ENCODE measurements around the gene PDLIM5. TPM values are rescaled to one million over a fixed set of nuclear protein-coding genes. Genes with fewer than 3 reads are reported as not detected.
"Not testable (repeated sequence)": the region's sequence is repeated elsewhere in the genome, so short reads cannot be mapped to it uniquely, and the experiment has no call there.

Gene PDLIM5
- total RNA-seq, 2 donors from 2014 or later, result 16.3 to 22.7 TPM

DNA sequence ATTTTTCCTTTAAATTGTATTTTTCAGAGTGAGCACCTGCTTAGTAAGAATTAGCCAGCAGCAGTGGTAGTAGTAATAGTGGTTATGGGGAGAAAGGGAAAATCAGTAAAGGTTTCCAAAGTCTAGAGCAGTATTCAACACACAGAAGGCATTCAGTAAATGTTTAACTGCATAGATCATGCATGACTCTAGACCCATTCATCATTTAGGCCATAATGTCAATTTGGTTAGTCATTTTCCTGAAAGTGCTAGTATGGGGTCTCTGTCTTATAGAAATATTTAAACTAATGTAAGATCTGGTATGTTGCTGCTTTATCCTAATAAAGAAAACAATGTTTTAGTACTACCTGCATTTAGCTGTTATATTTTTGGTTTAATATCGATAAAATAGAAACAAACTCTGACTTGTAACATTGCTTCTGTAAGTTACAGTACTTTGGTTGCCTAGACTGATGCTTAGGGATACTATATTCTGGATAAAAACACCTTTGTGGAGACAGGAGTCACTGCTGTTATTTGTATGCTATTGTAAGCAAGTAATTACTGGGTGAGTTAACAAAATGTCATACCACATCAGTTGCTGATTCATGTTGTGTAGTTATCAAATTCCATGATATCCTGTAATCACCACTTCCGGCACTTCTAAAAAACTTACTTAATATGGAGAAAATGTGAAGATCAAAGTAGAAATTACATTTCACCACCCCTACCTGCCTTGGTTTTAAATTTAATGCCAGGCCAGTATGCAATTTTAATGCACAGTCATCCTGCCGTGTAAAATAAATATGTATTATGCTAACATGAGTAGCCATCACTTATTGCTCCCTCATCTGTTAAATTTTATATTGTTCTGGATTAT lies 190.2 kb downstream of the PDLIM5 start:
- peaks cover 25% of the 10 kb centered on the region for H3K36me3 Mint-ChIP-seq (ENCODE audit: low read depth)
- no peaks in the 10 kb centered on the region for H3K9me3 Mint-ChIP-seq
- H3K4me3 Mint-ChIP-seq, result no peak overlapping the region
- no peak overlapping the region for H3K27ac Mint-ChIP-seq
- no peak for ATAC-seq (replicated peaks)
- no peaks in the 10 kb centered on the region for H3K4me1 Mint-ChIP-seq
- no peaks in the 10 kb centered on the region for H3K27me3 Mint-ChIP-seq

DNA sequence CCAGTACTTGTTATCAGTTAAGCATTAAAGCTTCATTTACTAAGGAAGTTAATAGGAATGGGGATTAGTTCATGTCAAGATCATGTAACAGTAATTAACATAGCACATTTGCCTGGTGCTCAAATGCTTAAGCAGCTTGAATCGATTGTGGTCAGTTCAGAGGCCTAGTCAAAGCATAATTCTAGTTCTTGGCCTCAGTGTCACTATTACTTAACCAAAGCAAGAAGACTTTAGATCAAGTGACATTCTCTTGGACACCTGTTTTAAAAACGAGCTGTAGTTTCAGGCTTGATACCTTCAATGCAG lies 190.8 kb downstream of the PDLIM5 start:
- ATAC-seq (replicated peaks), result no peak
- no peak overlapping the region for H3K4me3 Mint-ChIP-seq
- no peak overlapping the region for H3K27ac Mint-ChIP-seq

DNA sequence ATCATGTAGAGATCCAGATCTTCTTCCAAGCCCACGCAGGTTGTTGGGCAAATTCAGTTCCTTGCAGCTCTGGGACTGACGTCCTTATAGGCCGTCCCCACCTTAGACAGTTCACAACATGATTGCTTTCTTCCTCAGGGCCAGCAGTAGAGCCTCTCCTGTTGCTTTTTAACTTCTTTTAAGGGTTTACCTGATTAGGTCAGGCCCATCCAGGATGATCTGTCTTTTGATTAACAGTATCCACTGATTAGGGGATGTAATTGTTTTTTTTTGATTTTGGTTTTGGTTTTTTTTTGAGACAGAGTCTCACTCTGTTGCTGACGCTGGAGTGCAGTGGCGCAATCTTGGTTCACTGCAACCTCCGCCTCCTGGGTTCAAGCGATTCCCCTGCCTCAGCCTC lies 197.0 kb downstream of the PDLIM5 start:
- Mint-ChIP-seq H3K36me3 (ENCODE audit: low read depth) (peaks cover 3% of the 10 kb centered on the region), H3K27me3 (no peaks in the 10 kb centered on the region), H3K4me3 (no peak overlapping the region), H3K4me1 (no peaks in the 10 kb centered on the region), H3K27ac (no peak overlapping the region), H3K9me3 (no peaks in the 10 kb centered on the region)
- no peak for ATAC-seq (replicated peaks)

More for the DNA sequence above, 190.8 kb downstream of the PDLIM5 start:
- H3K4me1 Mint-ChIP-seq, result no peaks in the 10 kb centered on the region
- H3K27me3 Mint-ChIP-seq, result no peaks in the 10 kb centered on the region
- peaks cover 25% of the 10 kb centered on the region for H3K36me3 Mint-ChIP-seq (ENCODE audit: low read depth)
- no peaks in the 10 kb centered on the region for H3K9me3 Mint-ChIP-seq

DNA sequence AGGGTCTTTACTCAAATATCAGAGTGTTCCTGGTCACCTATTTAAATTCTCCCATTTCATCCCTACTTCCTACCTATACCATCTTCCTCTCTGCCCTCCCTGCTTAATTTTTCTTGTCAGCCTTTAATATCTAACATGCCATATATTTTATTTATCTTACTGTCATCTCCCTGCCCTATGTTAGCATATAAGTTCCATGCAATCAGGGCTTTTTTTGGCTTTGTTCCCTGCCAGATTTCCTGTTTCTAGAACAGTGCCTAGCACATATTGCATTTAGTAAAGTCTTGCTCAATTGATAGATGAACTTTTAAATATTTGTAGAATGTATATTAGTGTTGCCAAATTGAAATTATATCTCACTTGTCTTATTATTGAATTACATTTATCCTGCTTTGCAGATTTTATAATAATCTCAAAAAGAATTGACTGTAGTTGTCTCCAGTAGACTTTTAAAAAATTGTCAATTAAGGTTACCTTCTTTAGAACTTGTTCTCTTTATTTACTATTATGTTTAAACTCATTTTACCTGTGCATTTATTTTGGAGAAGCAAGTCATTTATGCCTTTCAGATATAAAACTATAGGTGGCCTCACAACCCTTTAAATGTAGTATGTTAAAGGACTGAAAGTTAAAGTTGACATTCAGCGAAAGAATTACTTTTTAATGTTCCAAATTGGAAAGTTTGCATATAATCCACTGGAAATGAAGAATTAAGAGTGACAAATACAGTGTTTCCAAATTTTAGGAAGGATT lies 197.8 kb downstream of the PDLIM5 start:
- no peak overlapping the region for H3K4me3 Mint-ChIP-seq
- no peaks in the 10 kb centered on the region for H3K27me3 Mint-ChIP-seq
- ATAC-seq (replicated peaks), result no peak
- H3K9me3 Mint-ChIP-seq, result no peaks in the 10 kb centered on the region
- H3K36me3 Mint-ChIP-seq (ENCODE audit: low read depth), result peaks cover 10% of the 10 kb centered on the region
- no peaks in the 10 kb centered on the region for H3K4me1 Mint-ChIP-seq
- H3K27ac Mint-ChIP-seq, result no peak overlapping the region

DNA sequence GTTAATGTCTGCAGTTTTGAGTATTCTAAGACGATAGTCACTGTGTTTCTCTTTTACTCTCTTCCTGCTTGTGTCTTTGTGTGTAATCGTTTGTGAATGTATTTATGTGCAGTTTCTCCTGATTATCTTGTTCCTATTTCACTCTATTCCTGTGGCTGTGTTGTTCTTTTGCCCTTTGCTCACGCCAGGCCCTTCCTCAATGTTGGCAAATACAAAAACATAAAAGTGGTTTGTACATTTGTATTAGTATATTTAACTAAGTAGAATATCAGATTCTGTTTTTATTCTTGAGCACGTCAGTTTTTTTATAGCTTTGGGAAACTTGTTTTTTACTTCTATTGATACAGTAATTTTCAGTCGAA lies 198.4 kb downstream of the PDLIM5 start:
- H3K36me3 Mint-ChIP-seq (ENCODE audit: low read depth), result peaks cover 10% of the 10 kb centered on the region
- H3K4me3 Mint-ChIP-seq, result no peak overlapping the region
- no peaks in the 10 kb centered on the region for H3K27me3 Mint-ChIP-seq
- no peaks in the 10 kb centered on the region for H3K9me3 Mint-ChIP-seq
- no peak for ATAC-seq (replicated peaks)
- no peak overlapping the region for H3K27ac Mint-ChIP-seq
- H3K4me1 Mint-ChIP-seq, result no peaks in the 10 kb centered on the region

DNA sequence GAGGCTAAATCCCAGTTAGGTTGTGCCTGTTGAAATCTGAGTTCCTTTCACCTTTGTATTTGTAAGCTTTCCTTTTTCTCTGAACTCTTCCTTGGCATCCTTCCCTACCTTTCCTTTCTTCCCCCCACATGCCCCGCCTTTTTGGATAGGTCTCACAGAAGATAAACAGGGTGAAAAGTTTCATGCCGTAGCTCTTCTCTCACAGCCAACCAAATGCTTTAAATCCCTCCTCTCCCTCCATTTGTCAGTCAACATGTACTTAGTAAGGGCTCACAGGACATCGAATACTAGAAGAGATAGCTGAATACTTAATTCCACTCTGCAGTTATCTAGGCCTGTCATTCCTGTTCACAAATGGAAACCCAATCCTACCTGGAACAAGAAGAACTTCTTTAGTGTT lies 198.9 kb downstream of the PDLIM5 start:
- no peak for ATAC-seq (replicated peaks)
- Mint-ChIP-seq H3K9me3 (no peaks in the 10 kb centered on the region), H3K27ac (no peak overlapping the region), H3K4me3 (no peak overlapping the region), H3K4me1 (no peaks in the 10 kb centered on the region), H3K36me3 (ENCODE audit: low read depth) (peaks cover 10% of the 10 kb centered on the region), H3K27me3 (no peaks in the 10 kb centered on the region)

DNA sequence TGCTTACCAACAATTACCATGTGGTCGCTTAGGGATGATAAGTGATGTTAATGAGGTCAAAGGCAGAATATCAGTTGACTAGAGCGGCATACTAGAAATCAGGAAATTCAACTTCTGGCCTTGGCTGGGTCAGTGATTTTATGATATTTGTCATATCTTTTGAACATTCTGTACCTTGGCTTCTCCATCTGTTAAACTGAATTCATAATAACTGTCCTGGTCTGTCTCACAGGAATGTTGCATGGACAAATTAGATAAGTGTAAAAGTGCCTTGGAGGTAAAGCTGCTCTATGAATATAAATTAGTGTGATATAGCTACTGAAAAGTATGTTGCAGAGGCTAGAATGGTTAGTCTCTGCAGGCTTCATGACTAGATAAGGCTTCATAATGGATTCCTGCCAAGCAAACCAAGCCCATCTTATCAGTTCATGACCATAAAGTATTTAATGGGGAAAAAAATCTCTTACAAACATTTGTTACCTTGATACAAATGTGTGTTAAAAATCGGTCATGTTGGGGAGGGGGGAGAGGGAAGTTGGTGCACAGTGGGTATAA lies 201.4 kb downstream of the PDLIM5 start:
- Mint-ChIP-seq H3K9me3 (no peaks in the 10 kb centered on the region), H3K4me3 (no peak overlapping the region), H3K36me3 (ENCODE audit: low read depth) (peaks cover 15% of the 10 kb centered on the region), H3K27me3 (no peaks in the 10 kb centered on the region), H3K27ac (no peak overlapping the region), H3K4me1 (no peaks in the 10 kb centered on the region)
- no peak for ATAC-seq (replicated peaks)

DNA sequence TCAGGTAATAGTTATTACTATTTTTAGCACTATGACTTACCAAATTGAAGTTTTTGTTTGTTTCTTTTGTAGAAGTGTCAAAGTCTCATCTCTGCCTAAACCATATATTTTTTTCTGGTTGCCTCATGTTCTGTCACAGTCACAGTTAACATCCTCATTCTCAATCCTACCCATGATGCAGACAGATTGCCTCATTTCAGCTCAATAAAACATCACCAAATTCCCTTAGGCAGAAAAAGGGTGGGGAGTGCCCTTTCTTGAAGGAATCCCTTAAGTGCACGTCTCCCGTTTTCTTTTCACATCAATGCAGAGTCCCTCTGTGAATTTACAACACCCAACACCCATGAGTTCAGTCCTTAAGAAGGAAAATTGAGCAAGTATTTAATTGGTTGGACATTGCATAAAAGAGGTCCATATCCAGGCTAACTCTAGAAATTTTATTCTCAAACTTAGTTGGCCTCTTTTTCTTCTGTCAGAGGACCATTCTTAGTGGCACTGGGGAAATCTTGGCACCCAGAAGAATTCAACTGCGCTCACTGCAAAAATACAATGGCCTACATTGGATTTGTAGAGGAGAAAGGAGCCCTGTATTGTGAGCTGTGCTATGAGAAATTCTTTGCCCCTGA lies 202.4 kb downstream of the PDLIM5 start:
- Mint-ChIP-seq H3K4me1 (no peaks in the 10 kb centered on the region), H3K27me3 (no peaks in the 10 kb centered on the region), H3K27ac (no peak overlapping the region), H3K4me3 (no peak overlapping the region), H3K9me3 (no peaks in the 10 kb centered on the region), H3K36me3 (ENCODE audit: low read depth) (peaks cover 24% of the 10 kb centered on the region)
- no peak for ATAC-seq (replicated peaks)

DNA sequence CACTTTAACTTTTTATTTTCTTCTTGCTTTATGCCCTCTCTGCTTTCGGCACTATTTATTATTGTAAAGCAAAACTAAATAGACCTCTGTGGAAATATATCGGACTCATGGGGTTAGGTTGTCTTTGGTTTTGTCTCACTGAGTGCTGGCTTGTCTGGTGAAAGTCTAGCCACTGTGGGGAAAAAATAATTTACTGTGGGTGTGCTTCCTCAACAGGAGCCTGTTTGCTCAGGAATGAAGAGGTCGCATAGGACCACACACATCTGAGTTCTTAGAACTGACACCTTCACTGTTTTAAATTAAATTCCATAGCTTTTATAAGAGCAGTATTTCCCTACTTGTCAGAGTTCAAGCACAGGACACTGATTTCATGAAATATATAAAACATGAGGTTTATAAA lies 203.0 kb downstream of the PDLIM5 start:
- H3K27me3 Mint-ChIP-seq, result no peaks in the 10 kb centered on the region
- no peak for ATAC-seq (replicated peaks)

DNA sequence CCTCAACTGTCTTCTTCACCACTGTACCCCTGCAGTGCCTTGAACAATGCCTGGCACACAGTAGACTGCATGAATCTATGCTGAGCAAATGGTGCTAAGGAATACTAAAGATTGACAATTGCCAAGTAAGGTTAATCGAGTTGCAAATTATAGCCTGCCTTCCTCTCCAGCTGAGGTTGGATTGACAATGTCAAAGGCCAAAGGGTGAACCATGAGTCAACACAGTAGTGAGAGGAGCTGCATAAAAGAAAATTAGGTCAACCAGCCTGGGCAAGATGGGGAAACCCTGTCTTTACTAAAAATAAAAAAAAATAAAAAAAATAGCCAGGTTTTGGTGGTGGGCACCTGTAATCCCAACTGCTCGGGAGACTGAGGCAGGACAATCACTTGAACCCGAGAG lies 208.9 kb downstream of the PDLIM5 start:
- Mint-ChIP-seq H3K4me3 (no peak overlapping the region), H3K27me3 (no peaks in the 10 kb centered on the region), H3K36me3 (ENCODE audit: low read depth) (peaks cover 35% of the 10 kb centered on the region), H3K27ac (no peak overlapping the region), H3K9me3 (no peaks in the 10 kb centered on the region), H3K4me1 (no peaks in the 10 kb centered on the region)
- no peak for ATAC-seq (replicated peaks)

More for the DNA sequence above, 203.0 kb downstream of the PDLIM5 start:
- H3K4me1 Mint-ChIP-seq, result no peaks in the 10 kb centered on the region
- H3K27ac Mint-ChIP-seq, result no peak overlapping the region
- H3K36me3 Mint-ChIP-seq (ENCODE audit: low read depth), result peaks cover 27% of the 10 kb centered on the region
- H3K4me3 Mint-ChIP-seq, result no peak overlapping the region
- H3K9me3 Mint-ChIP-seq, result no peaks in the 10 kb centered on the region

DNA sequence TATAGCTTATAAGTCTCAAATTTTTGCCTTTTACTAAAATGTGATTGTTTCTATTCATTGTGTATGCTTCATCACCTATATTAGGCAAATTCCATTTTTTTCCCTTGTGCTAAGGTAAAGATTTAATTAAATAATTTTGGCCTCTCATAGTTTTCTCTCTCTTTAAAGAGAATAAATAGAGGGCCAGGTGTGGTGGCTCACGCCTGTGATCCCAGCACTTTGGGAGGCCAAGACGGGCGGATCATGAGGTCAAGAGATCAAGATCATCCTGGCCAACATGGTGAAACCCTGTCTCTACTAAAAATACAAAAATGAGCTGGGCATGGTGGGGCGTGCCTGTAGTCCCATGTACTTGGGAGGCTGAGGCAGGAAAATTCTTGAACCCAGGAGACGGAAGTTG lies 213.3 kb downstream of the PDLIM5 start:
- H3K27ac Mint-ChIP-seq, H3K27me3 Mint-ChIP-seq: not testable (repeated sequence)
- H3K36me3 Mint-ChIP-seq (ENCODE audit: low read depth), result peaks cover 18% of the 10 kb centered on the region

DNA sequence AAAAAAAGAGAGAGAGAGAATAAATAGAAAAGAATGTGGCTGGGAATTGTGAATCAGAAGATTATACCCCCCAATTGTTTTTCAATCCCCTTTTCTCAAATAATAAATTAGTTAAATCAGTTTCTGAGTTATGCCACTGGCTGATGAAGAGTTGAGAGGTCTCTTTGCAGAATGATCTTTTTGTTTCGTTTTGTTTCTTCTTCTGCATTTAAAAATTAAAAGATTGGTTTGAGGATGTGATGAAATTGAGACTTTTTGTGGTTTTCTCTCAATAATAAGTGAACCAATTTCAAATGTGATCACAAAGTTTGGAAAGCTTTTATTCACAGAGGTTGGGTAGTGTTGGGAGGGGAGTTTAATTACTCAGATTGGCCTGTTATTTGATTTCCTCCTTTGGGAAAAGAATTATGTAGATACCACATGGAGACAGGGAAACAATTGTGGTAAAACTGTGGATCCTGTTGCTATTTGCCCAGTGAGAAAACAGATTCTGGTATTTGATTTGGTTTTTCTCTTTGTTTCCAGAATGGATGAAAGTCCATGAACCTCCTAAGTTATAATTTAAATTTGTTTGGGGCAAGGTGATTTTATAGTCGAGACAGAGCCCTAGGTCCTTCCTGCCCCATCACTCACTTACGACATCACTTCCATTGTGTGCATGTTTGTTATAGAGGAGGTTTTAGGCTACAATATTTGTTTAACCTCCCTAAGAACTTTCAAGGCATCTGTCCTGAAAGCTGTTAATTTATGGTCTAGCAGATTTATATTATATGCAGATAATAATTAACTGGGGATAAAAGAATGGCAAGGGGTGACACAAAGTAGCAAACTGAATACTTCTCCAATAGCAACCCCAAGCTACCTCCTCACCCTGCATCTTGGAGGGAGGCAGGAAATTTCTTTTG lies 214.0 kb downstream of the PDLIM5 start:
- no peaks in the 10 kb centered on the region for H3K4me1 Mint-ChIP-seq
- no peaks in the 10 kb centered on the region for H3K27me3 Mint-ChIP-seq
- H3K36me3 Mint-ChIP-seq (ENCODE audit: low read depth), result peaks cover 18% of the 10 kb centered on the region
- no peak overlapping the region for H3K4me3 Mint-ChIP-seq
- no peaks in the 10 kb centered on the region for H3K9me3 Mint-ChIP-seq
- H3K27ac Mint-ChIP-seq, result no peak overlapping the region
- ATAC-seq (replicated peaks), result no peak

More for the DNA sequence above, 213.3 kb downstream of the PDLIM5 start:
- ATAC-seq (replicated peaks); H3K9me3 Mint-ChIP-seq; H3K4me3 Mint-ChIP-seq; H3K4me1 Mint-ChIP-seq: not testable (repeated sequence)

DNA sequence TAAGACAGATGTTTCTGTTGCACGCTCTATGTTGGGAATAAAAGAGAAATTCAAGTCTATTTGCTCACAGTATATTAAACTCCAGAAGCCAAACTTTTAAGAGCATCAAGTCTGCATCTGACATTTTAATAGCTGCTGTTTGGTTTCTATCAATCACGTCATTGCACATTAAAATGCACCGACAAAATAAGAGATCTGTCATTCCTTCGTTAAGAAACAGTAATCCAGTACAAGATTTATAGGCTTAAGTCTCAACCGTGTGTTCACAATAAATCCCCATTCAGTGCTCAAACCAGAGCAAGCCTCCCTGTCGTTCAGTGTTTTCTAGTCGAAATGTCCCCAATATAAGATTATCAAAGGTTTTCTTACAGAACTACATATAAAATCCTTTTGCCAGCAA lies 217.0 kb downstream of the PDLIM5 start:
- Mint-ChIP-seq H3K27ac (no peak overlapping the region), H3K36me3 (ENCODE audit: low read depth) (peaks cover 3% of the 10 kb centered on the region), H3K4me3 (no peak overlapping the region), H3K4me1 (no peaks in the 10 kb centered on the region), H3K9me3 (no peaks in the 10 kb centered on the region), H3K27me3 (no peaks in the 10 kb centered on the region)
- no peak for ATAC-seq (replicated peaks)
